Kidney capillary endothelial cell (primary cell): Measurements from ENCODE around the gene NSF.
"Not testable (repeated sequence)": the region's sequence is repeated elsewhere in the genome, so short reads cannot be mapped to it uniquely, and the experiment has no call there.

ENCODE experiments used
- DNase-seq: peaks from one replicate; pipeline ENCODE4 v3.0.0-alpha.2; 2018; ENCODE audit warnings: low spot score

NSF gene

DNA sequence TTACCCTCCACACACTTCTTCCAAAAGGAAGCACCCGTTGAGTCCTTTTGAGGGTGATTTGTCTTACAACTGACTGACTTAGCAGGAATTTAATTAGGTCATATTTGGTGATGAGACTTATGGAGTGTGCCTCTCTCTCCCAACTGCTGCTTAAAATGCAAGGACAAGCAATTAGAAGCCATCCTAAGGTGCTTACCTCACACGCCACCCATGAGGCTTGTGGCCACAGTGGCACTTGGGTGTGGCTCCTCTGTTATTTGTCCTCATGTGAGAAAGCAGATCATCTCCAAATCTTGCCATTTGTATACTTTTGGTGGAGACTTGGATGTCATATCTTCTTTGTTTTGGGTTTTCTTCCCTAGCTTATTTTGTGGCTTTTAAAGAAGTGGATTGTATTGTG, 166.4 kb downstream of the NSF start:
- no peak for DNase-seq

DNA sequence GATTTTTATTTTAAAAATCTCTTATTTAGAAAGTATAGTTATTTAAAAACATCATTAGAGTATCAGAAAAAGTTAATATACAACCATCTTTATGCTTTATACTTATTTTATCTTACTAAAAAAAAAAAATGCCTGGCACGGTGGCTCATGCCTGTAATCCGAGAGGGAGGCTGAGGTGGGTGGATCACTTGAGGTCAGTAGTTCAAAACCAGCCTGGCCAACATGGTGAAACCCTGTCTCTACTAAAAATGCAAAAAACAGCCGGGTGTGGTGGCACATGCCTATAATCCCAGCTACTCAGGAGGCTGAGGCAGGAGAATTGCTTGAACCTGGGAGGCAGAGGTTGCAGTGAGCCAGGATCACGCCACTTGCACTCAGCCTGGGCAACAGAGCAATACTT, 167.1 kb downstream of the NSF start:
- DNase-seq = not testable (repeated sequence)

DNA sequence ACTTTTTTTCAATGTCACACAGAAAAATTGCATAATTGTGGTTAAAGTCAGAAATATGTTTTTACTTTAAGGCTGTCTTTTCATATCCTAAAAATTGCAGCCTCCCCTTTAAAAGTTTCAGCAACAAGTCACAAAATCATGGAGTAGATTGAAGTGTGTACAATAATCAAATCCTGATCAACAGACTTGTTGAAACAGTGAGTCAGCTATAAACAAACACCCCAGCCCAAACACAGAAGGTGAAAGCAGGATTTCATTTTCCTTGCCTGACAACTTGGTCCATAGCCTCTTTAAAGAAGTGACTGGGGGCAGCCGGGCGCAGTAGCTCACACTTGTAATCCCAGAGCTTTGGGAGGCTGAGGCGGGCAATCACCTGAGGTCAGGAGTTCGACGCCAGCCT, 168.1 kb downstream of the NSF start:
- DNase-seq = no peak

DNA sequence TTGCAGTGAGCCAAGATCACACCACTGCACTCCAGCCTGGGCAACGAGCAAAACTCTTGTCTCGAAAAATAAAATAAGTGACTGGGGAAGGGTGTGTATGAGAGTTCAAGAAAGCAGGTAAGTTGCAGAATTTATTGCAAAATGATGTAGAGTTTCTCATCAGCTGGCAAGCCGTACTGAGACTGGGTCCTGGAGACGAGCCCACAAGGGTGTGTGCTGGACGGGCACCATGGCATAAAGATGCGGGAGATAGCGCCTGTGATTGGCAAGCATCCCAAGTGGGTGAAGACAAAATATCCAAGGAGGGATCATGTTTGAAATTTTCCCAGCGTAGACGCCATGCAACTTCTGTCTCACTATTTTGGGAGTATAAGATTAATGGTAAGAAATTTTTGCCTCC, 168.7 kb downstream of the NSF start:
- DNase-seq = no peak

DNA sequence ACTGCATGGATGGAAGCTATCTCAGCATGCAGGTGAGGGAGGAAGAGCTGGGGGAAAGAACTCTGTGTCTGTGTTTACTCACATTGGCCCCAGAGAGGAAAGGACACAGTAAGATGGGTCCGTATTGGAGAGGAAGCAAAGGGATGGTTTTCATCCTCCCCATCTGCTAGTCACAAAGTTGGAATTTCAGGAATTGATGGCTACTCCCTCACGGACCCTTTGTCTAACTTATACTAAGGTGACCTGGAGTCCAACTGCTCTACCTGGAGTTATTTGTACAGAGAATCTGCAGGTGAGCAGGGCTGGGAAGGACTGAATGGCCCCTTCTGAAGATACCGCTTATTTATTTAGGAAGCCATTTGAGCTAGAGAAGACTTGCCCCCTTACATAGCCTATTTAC, 172.9 kb downstream of the NSF start:
- DNase-seq = no peak

DNA sequence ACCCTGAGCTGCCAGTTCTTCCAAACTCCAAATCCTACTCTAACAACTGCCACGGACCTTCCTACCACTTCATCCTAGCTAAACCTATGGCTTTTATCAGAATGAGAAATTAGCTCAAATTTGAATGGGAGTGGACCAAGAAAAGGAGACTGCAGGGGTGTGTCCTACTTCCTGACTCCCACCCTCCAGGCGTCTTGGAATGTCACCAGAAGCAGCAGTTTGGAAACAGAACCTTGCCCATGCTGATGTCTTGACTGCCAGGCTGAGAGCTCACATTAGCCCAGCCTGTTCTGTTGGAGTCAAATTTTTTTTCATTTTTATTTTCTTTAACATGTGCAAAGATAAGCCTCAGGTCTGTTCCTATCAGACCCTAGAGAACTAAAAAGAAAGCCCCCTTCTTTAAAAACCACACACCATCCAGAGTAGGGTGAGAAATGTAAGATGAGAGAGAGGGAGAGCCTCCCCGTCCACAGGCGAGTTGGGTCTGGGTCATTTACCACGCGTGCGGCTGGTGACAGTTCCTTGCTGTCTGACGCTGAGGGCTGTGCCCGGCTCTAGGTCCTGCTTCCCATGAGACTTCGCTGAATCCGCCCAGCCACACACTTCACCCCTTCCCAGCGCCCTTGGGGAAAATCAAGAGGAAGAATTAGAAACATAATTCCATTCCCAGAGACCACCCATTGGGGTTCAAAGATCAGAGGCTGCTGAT, 173.7 kb downstream of the NSF start:
- no peak for DNase-seq

DNA sequence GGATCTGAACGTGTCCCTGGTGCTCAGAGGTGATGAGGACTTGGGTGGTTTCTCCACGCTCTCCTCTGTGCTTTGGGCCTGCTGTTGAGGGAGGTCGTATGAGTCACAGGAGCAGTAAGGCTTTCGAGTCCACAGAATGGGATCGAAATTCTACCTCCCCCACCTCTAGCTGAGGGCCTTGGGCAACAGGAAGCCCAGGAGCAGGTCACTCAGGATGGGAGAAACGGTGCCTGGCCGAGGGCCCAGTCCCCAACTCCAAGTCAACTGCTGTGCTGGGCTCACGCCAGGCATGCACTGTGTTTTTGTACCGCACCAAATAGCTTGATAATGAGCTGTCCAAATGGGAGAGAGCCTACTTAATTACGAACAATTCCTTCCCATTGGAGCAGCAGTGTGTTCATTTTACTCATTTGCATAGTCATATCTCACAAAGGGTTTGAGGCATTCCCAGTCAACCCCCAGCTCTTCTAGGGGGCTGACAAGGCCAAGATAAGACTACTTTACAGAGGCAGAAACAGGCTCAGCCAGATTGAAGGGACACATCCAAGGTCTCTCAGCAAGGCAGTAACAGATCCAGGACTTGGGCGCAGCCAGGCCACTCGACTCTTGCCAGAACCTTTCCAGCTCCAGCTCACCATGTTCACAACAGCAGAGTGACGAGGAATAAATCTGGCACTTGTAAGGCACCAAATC, 174.4 kb downstream of the NSF start:
- DNase-seq = peak; percentile 37

DNA sequence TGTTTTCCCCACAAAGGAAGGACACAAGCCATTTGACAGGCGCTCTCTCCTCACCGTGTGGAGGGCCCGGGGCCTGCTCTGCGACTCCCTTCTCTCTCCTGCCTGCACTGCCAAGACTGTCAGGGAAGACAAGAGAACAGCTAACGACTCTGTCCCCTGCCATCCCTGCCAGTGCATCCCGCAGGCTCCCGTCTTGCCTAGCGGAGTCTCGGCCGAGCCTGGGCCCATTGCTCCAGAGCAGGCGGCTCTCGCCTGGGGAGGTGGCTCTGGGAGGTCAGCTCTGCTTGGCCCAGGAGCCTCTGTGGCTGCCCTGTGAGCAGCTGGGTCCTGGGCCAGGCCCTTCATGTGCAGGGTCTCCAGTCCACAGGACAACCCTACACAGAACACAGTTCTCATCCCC, 175.0 kb downstream of the NSF start:
- DNase-seq = no peak

DNA sequence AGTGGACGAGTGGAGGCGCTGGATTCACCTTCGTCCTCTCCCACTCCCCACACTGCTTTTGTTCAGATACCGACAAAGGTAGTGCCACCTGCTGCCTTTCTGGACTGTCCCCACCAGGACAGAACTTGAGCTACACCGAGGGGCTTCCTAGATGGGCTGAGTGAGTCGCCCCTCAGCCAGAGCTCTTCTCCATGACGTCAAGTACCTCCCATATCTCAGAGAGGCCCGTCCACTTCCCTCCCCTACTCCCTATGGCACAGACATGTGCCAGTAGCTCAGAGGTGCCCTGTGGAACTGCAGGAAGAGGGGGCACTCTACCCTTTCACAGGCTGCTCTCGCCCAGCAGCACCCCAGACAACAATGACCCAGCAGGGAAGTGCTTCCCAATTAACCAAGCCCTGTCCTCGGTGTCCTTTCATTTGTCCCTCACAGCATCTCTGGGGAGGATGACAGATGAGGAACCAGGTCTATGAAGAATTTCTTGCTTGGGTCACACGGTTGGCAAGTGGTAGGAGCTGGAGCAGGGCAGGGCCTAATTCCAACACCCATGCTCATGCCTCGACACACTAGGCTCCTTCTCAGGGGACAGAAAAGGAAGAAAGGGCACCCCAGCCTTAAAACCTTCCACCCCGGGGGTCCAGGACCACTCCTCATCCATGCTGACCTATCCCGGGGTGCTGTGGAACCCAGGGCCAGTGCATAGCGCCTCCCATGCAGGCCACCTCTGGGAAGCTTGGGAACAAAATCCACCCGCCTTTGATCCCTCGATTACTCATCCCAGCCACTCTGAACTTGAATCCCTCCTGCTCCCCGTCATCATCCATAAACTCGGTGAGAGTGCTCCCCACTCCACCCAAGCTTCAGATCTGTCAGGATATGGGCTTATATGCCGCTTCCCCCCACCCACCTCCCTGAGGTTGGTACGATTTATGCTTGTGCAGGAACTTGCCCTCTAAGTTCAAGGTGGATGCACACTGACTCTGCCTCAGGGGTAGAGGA, 176.3 kb downstream of the NSF start:
- no peak for DNase-seq

DNA sequence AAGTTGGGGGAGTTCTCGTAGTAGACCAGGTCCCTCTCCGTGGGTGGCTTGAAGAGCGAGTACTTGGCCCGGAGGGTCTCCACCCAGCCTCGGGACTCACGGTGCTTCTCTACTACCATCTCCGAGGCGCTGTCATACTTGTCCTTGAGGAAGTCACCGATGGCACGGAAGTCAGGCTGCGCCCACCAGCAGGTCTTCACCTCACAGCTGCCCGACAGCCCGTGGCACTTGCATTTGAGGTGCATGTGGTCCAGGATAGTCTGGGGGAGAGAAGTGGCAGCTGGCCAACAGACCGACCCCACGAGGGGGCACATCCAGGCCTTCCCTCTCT, 178.0 kb downstream of the NSF start:
- DNase-seq = no peak

DNA sequence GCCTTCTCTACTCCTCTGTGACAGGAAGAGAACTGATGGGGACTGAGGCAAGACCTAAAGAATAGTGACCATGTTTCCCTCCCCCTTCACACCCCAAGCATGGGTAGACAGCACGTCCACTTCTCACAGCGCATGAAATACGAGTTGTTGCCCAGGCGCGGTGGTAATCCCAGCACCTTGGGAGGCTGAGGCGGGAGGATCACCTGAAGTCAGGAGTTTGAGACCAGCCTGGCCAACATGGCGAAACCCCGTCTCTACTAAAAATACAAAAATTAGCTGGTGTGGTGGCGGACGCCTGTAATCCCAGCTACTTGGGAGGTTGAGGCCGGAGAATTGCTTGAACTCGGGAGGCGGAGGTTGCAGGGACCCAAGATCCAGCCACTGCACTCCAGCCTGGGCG, 178.4 kb downstream of the NSF start:
- DNase-seq = not testable (repeated sequence)

DNA sequence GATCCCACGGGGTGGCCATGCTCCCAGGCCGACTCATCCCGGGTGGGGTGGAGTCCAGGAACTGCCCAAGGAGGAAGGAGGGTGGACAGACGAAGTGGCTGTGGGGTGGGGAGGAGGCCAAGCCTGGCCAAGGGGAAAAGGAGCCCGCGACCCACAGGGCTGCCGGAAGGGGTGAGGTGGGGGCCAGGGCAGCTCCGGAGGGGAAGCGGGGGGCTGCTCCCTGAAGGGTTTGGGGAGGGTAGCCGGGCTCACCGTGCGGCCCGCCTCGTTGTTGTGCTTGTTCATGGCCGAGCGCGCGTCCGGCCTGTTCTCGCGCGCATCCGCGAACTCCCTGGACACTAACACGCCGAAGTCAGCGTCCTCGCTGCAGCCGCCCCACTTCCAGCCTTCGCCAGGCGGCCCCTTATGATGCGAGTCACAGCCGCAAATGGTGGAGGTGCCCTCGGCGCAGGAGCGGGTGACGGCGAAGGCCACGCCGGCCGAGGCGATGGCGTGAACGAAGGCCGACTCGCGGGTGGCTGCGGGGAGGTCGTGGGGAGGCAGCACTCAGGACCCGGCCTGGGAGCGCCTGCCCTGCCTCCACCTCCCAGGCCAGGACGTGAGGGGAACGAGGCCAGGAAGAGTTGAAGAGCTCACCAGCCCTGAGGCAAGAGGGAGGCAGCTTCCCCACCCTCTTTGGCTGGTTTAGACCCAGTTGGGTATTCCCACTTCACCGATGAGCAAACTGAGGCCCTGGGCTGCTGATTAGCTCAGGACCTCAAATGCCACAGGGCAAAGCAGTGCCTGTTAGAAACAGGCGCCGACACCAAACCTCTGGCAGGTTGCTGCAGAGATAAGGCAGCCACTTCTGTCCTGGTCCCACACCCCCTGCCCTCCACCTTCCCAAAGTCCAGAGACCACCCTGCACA, 179.3 kb downstream of the NSF start:
- peak; percentile 24 for DNase-seq

DNA sequence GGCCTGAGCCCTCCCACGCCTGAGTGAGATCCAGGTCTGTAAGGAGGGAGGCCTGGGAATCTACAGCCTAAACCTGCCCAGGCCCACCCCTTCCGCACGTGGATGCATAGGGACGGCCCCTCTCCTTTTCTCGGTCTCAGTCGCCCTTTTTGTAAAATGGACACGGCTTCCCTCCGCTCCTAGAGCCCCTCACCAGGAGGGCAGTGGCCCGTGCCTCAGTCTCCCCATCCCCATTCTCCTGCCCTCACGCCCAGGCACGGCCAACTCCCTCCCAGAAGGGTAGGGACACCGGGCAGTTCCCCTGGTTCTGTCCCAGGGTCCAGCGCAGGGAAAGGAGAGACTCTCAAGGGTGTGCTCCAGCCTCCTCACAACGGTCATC, 180.0 kb downstream of the NSF start:
- DNase-seq = no peak

DNA sequence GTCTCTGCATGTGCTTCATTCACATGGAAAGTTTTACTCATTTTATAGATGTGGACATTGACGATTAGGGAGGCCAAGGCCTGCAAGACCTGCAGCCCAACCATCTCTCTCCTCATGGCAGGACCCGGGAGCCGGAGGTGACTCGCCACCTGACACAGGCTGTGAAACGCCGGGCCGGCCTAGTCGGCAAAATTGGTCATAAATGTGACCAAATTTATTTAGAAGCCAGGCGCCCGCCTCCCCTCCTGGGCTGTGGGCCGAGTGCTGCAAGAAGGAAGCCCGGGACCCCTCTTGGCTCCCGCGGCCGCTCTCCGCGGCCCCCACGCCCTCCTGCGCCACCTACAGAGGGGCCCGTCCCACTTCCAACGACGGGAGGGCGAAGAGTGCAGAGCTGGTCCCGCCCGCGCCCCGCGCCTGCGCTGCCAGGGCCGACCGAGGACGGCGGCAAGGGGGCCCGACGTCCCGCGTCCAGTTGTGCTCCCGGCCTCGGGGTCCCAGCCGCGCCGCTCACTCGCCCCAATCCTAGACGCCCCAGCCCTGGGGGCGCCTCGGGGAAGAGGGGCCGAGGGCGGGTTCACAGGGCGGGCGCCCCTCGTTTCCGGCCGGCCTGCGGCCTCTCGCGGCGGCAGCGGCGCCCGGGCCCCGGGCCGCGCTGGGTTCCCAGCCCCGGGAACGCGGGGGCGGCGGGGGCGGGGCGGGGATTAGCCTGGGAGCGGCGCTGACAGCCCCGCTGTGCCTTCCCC, 180.5 kb downstream of the NSF start:
- DNase-seq = peak; percentile 23

DNA sequence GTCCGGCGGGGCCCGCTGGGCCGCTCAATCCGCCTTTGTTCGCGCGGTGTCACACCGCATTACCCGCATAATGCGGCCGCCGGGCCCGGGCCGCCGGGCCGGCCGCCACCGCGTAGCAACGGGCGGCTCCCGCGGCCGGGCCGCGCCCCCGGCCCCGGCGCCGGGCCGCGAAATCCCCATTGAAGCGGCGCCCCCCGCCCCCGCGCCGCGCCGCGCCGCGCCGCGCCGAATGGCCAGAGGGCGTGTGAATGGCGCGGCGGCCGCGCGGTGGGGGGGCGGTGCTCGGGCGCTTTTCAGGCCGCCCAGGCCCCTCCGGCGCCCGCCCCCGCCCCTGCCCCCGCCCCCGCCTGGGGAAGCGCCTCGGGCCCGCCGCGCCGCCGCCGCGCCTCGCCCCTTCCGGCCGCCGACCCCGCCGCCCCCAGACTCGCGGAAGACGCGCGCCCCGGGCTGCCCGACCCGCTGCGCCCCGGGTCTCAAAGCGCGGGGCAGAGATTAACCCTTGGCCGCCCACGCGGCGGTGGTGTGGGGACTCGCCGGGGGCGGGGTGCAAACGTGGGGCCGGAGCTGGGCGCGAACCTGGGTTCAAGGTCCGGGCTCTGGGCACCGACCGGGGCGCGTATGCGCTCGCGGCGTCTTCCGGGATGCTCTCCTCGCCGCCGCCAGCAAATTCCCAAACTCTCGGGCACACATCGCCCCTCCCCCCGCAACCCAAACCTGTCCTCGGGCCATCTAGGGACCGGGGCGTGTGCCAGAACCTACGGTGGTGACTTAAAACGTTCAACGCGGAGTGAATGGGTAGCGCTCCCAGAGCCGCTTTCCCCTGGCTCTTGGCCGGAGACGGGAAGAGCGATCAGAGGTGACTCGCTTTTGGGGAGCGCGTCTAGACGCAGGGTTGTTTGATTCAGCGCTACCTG, 181.3 kb downstream of the NSF start:
- no peak for DNase-seq

DNA sequence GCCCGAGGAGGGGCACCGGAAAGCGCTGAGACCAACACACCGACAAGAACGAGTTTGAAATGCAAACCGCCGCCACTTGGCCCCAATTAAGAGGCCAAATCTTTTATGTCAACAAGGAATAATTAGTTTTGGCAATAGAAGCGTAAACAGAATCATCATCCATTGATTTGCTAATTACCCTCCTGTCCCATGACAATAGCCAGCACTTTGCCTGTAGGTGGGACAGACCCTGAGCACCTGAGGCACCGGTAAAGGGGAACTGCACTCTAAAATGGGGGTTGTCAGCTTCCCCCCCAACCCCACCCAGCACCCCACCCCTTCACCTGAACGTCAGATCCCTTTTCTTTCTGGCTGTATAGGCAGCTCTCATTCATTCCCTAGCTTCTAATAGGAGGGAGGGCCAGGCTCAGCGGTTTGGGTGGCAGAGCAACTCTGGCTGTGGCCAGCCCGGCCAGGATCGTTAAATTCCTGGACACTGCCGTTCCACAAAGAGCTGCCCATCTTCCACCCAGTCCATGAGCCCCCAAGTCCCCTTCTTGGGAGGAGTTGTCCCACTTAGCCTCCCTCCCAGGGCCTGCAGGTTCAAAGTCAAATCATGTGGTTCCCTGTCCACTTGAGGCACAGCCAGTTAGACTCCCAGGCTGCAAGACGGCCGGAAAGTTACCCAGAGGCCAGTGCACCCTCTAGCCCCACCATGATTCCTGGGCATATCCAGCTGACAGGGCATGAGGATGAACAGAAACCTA, 182.2 kb downstream of the NSF start:
- no peak for DNase-seq

DNA sequence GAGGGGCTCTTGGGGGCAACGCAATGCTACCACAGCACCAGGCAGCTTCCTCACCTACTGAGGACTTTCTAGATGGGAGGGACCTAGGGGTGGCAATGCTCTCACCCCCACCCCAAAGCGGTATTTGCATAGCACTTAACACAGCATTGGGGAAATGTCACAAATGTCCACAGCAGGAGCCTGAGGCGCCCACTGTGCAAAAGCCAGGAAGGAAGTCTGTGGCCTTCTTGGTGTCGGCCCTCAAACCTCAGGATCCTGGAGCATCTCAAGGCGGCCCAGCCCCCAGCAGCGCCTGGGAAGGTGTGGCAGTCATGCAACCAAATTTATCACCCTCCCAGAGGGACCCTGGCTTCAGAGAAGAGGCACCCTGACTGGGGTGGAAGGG, 182.7 kb downstream of the NSF start:
- no peak for DNase-seq

DNA sequence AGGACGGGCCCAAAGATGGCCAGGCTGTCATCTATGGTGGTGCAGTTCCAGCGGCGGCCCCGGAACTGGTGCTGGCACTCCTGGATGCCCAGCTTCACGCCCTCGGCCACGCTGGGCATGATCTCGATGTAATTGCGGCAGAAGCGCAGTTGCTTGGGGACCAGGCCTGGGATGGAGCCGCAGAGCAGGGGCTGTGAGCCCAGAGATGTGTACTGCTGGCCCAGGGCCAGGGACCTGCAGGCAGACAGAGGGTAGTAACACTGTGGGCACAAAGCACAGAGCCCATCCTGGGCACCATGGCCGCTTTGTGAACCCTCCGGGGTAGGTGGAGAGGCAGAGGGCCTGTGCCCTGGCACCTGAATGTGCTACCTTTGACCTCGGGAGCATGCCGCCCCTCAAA, 183.2 kb downstream of the NSF start:
- no peak for DNase-seq

DNA sequence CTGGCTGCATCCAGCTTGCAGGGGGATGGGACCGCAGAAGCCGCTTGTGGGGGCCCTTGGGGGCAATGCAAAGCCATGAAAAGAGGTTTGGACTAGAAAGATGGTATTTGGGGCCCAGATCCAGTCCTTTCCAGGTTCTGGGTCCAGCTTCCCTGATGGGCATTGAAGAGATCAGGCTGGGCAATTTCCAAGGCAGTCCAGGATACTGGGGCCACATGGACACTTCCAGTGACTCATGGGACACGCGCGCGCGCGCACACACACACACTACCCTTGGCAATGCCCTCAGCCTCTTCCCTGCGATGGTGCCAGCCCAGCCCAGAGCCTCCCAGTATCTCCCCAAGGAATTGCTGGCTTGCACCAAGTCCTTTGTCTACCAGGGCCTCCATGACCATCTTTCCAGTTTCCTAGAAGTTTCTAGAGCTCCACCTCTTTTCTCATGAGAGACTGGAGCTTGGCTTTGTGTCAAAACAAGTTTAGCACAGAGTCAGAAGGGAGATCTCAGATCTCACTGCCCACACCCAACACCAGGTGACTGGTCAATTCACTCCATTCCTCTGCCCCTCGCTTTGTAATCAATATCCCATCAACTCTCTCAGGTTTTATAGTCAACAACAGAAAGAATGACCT, 183.8 kb downstream of the NSF start:
- DNase-seq = no peak
